GF-D8 (cell line): ENCODE results near the gene WBP1L.
A peak's percentile ranks its signal among the peaks of the same experiment; 100 is the strongest.
"Not testable (repeated sequence)": the region's sequence is repeated elsewhere in the genome, so short reads cannot be mapped to it uniquely, and the experiment has no call there.

Experiments used
- DNase-seq: peaks from one replicate; lab custom pipeline; 2025; lab: John Stamatoyannopoulos, UW

Gene WBP1L

DNA sequence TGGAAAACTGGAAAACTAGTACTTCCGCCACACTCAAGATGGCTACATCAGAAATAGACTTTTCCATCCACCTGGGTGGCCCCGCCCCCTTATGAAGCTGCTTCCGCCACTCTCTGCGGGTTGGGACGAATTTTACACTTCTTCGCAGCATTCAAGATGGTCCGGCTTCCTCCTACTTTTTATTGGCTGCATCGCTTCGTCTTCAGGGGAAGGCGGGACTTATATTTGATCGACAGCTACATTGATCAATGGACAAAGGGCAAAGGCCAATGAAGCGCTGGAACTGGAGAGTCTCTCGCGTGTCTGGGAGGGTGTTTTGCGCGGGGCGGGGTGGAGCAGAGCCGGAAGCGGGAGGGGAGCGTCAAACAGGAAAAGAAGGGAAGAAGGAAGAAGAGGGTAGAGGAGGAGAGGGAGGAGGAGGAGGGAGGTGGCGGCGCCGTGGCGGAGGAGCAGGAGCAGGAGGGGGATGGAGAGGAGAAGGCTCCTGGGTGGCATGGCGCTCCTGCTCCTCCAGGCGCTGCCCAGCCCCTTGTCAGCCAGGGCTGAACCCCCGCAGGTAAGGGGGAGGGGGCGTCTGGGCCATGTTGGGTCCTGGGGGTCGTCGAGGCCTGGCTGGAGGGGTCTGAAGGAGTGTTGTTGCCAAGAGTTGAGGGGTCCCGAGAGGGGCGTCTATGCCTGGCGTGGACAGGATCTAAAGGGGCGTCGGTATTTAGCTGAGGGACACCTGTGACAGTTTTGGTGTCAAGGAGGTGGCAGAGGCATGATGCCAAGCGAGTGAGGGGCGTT is at the start of gene WBP1L:
Gene WBP1L, plus strand, starts transcription at position 361 of the 786 bp plus-strand sequence. Its CDS starts 106 bp downstream, at position 467.
- DNase-seq: peak; percentile 98

DNA sequence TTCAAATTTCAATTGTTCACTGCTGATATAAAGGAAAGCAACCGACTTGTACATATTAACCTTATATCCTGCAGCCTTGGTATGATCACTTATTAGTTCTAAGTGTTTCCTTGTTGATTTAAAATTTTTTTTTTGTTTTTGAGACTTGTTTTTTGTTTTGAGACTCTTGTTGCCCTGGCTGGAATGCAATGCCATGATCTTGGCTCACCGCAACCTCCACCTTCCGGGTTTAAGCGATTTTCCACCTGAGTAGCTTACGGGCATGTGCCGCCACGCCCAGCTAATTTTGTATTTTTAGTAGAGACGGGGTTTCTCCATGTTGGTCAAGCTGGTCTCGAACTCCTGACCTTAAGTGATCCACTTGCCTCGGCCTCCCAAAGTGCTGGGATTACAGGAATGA is 48.3 kb upstream of the WBP1L start:
- not testable (repeated sequence) for DNase-seq

DNA sequence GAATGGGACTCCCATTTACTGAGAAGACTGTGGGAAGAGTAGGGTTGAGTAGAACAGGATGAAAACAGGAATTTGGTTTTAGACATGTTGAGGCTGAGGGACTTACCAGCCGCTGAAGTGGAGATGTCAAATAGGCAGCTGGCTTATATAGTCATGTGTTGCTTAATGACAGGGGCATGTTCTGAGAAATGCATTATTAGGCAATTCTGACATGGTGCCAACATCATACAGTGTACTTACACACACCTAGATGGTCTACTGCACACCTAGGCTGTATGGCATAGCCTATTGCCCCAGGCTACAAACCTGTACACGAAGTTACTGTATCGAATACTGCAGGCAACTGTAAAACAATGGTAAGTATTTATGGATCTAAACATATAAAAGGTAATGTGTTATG is 47.0 kb upstream of the WBP1L start:
- DNase-seq: no peak

DNA sequence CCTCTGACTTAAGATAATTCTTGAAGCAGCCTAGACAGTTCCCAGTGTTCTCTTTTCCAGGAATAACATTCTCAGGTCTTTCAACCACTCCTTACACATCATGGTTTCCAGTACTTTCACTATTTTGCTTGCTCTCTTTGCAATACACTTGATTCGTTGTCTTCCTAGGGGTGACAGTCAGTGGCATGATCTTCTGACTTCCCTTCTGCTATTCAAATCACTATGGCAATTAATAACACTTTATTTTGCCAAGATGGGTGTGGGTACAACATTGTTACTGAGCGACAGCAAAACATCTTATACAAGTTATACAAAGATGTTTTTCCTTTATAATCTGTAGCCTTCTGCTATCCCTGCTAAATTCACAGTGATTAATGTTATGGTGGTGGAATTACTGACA is 44.9 kb upstream of the WBP1L start:
- DNase-seq: no peak

DNA sequence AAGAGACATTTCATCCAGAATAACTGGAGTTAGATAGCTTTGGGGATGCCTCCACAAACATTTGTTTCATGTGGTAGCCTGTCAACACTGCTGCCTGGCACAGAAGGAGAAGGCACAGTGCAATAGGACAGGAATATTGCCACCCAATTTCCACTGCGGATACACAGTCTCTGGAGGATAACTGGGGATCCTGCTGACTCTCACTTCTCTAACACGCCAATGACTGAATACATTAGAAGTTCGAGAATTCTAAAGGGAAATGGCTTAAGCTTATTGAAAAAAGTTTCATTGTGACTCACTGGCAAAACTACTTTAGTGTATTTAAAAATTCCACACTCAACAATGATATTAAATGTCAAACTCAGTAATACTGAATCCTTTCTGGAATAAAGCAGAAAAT is 42.5 kb upstream of the WBP1L start:
- DNase-seq: no peak

DNA sequence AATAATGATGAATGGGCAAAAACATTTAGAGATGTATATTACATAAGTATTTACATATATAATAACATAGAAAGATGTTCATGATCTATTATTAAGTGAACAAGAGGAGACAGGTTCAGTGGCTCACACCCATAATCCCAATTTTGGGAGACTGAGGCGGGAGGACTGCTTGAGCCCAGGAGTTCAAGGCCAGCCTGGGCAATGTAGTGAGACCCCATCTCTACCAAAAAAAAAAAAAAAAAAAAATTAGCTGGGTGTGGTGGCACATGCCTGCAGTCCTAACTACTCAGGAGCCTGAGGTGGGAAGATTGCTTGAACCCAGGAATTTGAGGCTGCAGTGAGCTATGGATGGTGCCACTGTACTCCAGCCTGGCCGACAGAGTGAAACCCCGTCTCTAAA is 42.0 kb upstream of the WBP1L start:
- DNase-seq: no peak

DNA sequence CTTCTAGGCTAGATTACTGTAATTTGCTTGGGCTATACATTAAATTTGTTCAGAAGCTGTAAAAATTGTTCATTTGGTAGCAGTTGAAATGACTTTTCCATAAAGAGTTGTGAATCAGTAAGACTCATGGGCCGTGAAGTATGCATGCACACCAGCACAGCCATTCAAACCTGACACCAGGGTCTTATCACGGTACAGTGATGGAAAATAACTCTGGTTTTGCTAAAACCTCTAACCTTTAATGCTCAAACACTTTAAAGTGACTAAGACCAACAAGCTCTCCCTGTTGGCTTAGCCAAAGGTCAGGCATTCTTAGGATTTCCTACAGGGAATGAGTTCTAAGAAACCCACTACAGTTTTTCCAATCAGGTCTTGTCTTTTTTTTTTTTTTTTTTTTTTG is 41.0 kb upstream of the WBP1L start:
- no peak for DNase-seq

DNA sequence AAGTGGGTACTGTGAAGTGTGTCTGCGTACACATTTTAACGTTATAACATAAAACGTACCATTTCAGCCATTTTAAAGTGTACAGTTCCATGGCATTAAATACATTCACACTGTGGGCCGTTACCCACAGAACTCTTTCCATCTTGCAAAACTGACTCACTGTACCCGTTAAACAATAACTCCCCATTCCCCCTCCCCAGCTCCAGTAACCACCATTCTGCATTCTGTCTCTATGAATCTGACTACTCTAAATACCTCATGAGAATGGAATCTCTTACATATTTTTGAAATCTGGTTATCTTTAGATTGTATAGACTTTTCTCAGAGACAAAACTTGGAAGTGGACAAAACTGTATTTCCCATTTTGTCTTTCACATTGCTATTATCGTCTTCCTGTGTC is 38.8 kb upstream of the WBP1L start:
- no peak for DNase-seq

DNA sequence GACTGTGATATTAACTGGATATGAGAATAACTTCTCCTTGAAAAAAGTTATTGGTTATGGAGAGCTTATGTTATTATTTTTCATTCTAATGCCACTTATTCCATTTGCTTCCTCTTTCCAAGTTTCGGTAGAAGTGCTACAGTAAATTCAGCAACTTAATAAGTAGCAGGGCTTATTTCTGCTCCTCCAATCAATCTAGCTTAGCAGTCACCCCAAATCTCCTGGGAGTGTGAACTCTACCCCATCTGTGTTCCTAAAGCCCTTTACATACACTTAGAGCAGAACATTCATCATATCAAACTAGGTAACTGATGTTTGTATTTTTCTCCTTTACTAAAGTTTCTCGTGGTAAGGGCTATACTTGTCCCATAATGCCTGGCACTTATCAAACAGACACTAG is 38.2 kb upstream of the WBP1L start:
- DNase-seq: no peak

DNA sequence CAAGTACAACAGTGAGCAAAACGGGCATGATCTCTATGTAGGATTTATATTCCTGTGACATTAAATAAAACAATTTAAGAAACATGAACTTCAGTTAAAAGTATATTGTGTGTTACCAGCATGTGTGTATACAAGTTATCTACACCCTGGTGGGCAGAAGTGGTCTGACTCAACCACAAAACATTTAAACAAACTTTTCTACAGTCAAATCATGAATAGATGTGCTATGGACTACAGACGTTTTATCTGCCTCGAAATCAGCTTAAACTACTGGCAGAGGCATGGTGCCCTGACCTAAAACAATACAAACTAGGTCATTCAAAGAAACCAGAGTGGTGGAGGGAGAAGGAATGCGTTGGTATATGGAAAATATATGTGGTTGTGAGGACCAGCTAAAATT is 33.1 kb upstream of the WBP1L start:
- no peak for DNase-seq

DNA sequence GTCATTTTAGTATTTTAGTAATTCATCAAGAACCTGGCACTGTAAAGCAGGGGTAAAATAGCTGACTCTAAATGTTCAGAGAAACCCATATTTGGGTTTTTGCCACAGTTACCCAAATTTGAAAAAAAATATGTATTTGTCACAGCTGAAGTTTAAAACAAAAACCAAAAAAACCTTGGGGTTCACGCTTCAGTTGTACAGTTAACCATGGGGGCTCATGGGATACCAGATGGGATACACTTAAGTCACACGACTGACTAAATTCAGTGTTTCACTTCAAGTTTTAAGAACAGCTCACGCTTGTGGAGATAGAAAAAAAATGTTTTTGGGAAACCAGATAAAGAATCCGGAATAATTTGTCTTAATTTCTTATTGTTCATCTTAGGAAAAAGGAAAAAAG is 31.7 kb upstream of the WBP1L start:
- DNase-seq: no peak

DNA sequence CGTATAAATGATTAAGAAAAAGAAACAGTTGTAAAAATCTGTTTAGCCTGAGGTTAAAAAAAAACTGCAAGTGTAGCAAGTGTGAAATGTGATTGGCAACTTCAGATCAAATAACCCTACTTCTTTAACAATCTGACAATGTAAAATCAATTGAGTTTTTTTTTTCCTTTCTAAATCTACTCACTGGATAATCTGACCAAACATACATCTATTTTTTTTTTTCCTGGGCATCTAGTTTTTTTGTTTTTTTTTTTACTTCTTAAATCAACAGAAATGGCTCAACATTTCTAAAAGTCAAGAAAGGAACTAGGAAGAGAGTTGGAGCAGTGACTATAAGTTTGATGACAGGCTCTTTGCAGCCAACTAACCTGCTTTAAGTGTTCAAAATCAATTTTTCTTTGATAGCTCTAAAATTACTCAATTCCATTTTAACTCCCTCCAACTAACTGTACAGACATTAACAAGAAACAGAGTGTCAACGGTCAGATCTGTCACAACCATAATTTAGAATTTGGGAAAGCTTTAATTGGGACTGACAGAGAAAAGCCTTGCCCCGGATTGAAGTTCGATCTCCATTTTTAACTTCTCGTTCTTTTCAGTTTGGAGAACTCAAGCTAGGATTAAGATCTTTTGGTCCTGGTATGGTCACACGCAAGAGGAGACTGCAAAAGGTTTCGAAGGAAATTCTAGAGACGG is 30.8 kb upstream of the WBP1L start:
- DNase-seq: no peak

DNA sequence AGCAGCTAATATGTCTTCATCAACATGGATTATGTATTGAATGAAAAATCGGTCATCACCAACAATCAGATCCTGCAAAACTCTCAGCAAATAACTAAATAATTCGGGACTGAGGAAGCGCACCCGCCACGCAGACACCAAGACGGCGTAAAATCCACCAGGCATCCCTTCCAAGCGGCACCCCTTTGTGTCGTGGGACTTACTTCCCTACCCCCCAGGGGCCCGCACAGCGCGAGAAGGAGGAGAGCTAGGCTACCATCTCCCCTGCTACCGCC is 30.3 kb upstream of the WBP1L start:
- no peak for DNase-seq

DNA sequence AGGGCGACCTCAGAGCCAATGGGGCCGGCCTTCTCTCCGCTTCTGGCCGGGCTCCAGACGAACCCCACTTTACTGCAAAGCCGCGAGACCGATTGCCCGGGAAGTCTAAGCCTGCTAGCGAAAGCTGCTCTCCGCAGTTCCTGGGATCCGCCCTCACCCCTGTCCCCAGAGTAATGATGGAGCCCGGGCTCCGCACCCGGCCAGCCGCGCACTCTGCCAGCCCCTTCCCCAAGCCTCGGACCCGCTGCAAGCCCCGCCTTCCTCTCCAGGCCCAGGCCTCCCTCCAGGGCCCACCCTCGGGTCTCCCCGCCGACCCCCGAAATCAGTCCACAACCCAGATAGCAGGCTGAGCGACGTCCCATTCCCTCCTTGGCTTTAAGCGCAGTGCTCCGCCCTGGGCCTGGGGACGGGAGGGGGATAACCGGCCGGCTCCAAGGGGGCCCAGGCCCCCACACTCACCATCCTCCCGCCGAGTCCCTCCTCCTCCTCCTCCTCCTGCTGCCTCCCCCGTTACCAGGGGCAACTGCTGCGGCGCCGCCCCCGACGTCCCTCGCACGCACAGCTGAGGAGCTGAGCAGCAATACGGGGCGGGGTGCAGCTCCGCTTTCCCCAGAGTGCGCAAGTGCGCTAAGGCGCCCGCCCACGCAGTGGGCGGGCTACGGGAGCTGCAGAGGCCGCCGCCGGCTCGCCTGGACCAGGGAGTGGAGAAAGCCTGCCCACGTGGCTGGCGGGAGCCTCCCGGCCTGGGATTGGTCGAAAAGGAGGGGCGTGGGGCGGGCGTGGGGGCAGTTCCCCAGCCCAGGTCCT is 29.7 kb upstream of the WBP1L start, which contains the start of gene ARL3:
Gene ARL3, minus strand, starts transcription at position 584 of the 807 bp plus-strand sequence. Its CDS starts 122 bp downstream, at position 462.
- peak; percentile 93 for DNase-seq

DNA sequence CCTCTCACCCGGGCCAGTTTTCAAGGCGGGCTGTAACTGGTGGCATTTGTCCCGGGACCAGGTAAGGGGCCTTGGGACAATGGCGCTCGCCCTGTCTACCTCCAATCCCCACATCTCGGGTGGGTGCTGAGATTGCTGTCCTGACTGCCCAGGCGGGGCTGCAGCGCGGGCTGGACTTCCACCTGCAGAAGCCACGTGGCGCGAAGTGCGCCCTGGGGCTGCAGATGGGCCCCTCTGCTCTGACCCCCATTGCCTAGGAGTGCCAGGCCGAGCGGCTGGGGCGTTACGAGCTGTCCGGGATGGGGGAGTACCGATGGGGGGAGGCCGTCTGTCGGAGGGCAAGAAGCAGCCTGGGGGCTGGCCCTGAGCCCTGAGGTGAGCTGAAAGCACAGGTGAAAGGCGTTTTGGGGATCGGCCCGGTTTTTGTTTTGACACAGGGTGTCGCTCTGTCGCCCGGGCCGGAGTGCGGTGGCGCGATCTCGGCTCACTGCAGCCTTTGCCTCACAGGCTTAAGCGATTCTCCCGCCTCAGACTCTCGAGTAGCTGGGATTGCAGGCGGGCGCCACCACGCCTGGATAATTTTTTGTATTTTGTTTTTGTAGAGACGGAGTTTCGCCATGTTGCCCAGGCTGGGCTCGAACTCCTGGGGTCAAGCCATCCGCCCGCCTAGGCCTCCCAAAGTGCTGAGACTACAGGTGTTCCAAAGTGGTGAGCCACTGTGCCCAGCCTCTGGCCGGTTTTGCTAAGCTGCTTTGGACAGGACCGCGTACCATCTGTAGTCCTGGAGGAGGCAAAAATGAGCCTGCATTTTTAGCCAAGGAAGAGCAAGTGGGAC is 28.9 kb upstream of the WBP1L start, which contains the start of gene SFXN2:
Gene SFXN2, plus strand, starts transcription at position 16 of the 835 bp plus-strand sequence. CDS start 12,001 bp downstream, outside the sequence.
- DNase-seq: no peak

DNA sequence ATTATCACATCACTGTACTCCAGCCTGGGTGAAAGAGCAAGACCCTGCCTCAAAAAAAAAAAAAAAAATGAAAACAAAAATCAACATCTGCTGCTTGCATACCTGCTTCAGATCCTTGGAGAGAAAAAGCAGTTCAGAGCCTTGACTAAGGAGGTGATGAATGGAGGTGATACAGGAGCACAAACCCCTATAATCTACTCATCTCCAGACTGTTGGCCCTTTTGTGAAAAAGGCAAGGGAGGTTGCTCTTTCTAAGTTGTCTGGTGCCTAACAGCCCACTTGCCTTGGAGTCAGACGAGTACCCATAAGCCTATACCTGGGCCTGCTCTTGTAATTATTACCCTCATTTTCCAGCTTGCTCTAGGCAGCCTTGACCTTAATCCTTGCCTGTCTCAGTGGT is 27.9 kb upstream of the WBP1L start:
- DNase-seq: no peak

DNA sequence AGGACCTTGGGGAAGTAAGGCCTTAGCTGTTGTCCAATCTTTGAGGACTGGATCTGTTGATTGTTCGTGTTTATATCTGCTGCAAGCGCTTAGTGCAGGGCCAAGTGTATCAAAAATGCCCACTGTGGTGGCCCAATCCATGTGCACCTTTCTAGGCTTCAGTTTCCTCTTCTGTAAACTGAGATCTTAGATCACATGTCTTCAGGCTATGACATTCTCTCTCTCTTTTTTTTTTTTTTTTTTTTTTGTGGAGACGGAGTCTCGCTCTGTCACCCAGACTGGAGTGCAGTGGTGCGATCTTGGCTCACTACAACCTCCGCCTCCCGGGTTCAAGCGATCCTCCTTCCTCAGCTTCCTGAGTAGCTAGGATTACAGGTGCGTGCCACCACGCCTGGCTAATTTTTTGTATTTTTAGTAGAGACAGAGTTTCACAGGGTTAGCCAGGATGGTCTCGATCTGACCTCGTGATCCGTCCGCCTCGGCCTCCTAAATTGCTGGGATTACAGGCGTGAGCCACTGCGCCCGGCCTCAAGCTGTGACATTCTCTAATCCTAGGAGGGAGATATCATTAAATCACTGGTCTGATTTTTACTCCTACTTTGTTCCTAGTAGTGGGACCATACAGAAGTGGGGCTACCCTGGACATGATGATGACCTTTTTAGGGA is 26.7 kb upstream of the WBP1L start:
- not testable (repeated sequence) for DNase-seq

DNA sequence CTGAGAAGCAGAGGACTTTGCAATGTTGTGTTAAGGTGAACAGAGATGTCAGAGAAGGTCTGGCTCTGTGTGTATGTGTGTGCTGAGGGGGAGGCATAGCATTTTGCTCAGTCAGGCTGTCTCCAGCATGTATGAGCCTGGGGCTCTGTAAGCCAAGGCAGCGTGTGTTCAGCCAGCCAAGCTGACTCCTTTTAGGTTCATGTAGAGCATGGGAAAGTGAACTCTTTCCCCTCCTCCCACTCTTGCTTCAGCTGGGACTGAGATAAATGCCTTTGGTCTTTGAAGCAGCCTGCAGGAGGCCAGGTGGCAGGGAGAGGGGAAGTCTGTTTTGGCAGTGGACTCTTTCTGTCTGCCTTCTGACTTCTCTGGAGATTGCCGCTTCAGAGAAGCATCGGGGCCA is 25.5 kb upstream of the WBP1L start:
- peak; percentile 41 for DNase-seq

DNA sequence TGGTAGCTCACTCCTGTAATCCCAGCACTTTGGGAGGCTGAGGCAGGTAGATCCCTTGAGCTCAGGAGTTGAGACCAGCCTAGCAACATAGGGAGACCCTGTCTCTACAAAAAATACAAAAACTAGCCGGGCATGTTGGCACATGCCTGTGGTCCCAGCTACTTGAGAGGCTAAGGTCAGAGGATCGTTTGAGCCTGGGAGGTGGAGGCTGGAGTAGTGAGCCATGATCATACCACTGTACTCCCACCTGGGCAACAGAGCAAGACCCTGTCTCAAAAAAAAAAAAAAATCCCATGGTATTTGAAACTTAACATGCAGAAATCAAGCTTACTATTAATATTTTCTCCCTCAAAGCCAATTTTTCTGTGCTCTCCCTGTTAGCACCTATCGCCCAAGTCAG is 23.4 kb upstream of the WBP1L start:
- no peak for DNase-seq

DNA sequence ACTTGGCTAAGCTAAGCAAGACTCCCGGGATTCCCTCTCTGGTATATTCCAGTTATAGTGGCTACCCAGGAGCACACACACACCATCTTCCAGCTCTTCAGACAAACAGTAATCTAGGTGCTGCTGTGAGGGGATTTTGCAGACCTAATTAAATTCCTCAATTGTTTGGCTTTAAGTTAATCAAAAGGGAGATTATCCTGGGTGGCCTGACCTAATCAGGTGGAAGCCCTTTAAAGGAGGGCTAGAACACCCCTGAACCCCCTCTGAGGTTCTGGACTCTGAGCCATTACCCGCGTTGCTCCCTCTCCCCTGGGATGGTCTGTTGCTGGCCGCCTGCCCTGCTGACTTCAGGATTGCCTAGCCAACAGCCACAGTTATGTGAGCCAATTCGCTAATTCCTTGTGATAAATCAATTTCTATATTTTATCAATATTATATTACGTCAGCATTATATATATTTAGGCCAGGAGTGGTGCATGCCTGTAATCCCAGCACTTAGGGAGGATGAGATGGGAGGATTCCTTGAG is 22.9 kb upstream of the WBP1L start:
- no peak for DNase-seq

DNA sequence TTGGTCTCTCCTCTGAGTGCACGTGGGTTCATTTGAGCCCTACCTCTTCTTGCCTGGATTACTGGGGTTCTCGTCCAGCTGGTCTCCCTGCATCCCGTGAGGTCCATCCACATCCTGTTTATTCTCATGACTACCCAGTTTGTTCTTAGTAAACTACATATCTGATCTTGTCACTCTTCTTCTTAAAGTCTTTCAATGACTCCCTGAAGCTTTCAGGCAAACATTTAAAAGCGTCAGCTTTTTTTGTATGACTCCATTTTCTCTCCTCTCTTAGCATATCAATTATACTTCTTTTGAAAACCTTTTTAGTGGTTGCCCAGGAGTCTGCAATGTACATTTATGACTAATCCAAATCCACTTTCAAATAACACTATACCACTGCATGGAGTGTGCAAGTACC is 21.8 kb upstream of the WBP1L start:
- no peak for DNase-seq
